OCI-LY7 (cell line): ENCODE results near the gene LHX5.

Experiments
- EZH2phosphoT487 ChIP-seq: fragments of 200-600 bp; sonication (generic); IDR thresholded peaks from 2 replicates; pipeline ENCODE4 v1.6.1; 2018; ENCODE audit warnings: low read depth, borderline replicate concordance, mild to moderate bottlenecking, mixed run types, antibody characterized with exemption, low read length, moderate library complexity, mixed read lengths
- TF ChIP-seq, protein P1 (sequence below): fragments of 200-600 bp; sonication (generic); conservative IDR thresholded peaks from 2 replicates; pipeline ENCODE4 v1.5.1; 2014; ENCODE audit warnings: mild to moderate bottlenecking, antibody characterized with exemption, low read length, moderate library complexity, mixed read lengths

DNA sequence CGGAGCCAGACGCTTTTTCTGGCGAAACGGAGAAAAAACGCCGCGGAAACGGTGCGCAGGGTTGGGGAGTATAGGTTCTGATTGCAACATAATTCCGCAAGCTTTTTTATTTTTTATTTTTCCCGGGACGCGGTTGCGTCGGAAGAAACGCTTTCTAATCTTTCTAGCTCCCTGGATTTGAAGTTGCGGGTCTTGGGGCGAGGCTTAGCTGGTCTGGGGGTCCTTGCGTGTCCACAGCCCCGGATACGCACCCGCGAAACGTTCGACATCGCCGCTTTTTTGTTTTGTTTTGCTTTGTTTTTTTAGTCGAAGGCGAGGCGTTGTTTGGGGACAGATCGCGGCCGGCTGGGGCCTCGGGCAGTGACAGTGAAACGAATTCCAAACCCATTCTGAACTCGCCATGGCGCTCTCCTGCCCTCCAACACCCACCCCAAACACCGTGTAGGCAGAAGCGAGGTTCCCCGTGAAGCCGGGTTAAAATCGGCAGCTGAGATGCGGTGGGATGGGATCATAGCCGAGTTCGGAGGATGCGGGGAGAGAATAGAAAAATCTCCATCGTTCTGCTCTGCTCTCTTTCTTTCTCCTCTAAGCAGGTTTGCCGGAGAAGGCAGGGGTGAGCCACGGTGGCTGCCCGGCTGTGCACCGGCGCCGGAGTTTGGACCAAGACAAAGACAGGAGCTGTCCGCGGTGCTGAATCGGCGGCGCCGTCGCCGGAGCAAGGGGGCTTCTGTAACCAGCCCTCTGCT is 8.1 kb upstream of the LHX5 start:
- TF ChIP-seq, protein P1, sequence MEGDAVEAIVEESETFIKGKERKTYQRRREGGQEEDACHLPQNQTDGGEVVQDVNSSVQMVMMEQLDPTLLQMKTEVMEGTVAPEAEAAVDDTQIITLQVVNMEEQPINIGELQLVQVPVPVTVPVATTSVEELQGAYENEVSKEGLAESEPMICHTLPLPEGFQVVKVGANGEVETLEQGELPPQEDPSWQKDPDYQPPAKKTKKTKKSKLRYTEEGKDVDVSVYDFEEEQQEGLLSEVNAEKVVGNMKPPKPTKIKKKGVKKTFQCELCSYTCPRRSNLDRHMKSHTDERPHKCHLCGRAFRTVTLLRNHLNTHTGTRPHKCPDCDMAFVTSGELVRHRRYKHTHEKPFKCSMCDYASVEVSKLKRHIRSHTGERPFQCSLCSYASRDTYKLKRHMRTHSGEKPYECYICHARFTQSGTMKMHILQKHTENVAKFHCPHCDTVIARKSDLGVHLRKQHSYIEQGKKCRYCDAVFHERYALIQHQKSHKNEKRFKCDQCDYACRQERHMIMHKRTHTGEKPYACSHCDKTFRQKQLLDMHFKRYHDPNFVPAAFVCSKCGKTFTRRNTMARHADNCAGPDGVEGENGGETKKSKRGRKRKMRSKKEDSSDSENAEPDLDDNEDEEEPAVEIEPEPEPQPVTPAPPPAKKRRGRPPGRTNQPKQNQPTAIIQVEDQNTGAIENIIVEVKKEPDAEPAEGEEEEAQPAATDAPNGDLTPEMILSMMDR = no peak
- no peak for TF ChIP-seq EZH2phosphoT487
